Glutamatergic neuron (in vitro differentiated cells): Measurements from ENCODE around the gene ABHD1. TPM values are rescaled to one million over a fixed set of nuclear protein-coding genes. Genes with fewer than 3 reads are reported as not detected.
A peak's percentile ranks its signal among the peaks of the same experiment; 100 is the strongest.

Source experiments
- DNase-seq: peaks from one replicate; pipeline ENCODE4 v3.0.0; 2022
- H3K27ac Mint-ChIP-seq: one replicate; pipeline ENCODE4 v1.8.0; 2020; ENCODE audit warnings: mild to moderate bottlenecking, mixed read lengths, inconsistent platforms; ENCODE audit not compliant: unreplicated experiment
- H3K27me3 Mint-ChIP-seq: one replicate; pipeline ENCODE4 v1.8.0; 2020; ENCODE audit warnings: mild to moderate bottlenecking, moderate library complexity, mixed read lengths, inconsistent platforms; ENCODE audit not compliant: unreplicated experiment
- H3K36me3 Mint-ChIP-seq: one replicate; pipeline ENCODE4 v1.8.0; 2020; ENCODE audit warnings: mild to moderate bottlenecking, mixed read lengths, inconsistent platforms; ENCODE audit not compliant: unreplicated experiment
- H3K4me1 Mint-ChIP-seq: one replicate; pipeline ENCODE4 v1.8.0; 2020; ENCODE audit warnings: mild to moderate bottlenecking, low read depth, mixed read lengths, inconsistent platforms; ENCODE audit not compliant: unreplicated experiment
- H3K4me3 Mint-ChIP-seq: one replicate; pipeline ENCODE4 v1.8.0; 2020; ENCODE audit warnings: mild to moderate bottlenecking, mixed read lengths, inconsistent platforms; ENCODE audit not compliant: unreplicated experiment
- H3K9me3 Mint-ChIP-seq: one replicate; pipeline ENCODE4 v1.8.0; 2020; ENCODE audit warnings: mild to moderate bottlenecking, moderate library complexity, mixed read lengths, inconsistent platforms; ENCODE audit not compliant: unreplicated experiment
- total RNA-seq: library from RNA; stranded (reverse); fragmentation: NEBNext Ultra II Directional; extraction: Animal tissue kit (Norgen Biotek cat#: 25700); gene quantifications from one replicate; pipeline ENCODE4 v1.2.1, GENCODE V29; 2021; ENCODE audit not compliant: unreplicated experiment
- TF ChIP-seq, protein P1 (sequence below): fragments of 200-600 bp; sonication (generic); IDR thresholded peaks from one replicate; pipeline ENCODE4 v1.5.0; 2021; ENCODE audit not compliant: partially characterized antibody, unreplicated experiment

The ABHD1 gene
- total RNA-seq, 1 donor from 2014 or later: not detected

DNA sequence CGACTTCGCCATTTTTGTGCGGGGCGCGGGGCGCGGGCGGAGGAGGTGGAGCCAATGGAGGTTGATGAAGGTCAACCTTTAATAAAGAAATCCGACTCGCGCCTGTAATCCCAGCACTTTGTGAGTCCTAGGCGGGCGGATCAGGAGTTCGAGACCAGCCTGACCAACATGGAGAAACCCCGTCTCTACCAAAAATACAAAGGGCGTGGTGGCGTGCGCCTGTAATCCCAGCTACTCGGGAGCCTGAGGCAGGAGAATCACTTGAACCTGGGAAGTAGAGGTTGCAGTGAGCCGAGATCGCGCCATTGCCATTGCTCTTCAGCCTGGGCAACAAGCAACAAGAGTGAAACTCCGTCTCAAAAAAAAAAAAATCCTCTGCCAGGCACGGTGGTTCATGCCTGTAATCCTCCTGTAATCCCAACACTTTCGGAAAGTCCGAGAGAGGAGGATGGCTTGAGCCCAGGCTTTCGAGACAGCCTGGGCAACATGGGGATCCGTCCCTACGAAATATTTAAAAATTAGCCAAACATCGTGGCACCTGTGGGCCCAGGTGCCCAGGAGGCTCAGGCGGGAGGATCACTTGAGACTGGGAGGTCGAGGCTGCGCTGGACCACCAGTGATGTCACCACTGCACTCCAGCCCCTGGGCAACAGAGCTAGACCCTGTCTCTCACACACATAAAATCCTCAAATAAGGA is 11.3 kb downstream of the ABHD1 start:
- Mint-ChIP-seq H3K4me3 (peak overlapping the region; percentile 90), H3K4me1 (peaks cover 8% of the 10 kb centered on the region), H3K36me3 (no peaks in the 10 kb centered on the region), H3K27ac (peak overlapping the region; percentile 38), H3K27me3 (peaks cover 14% of the 10 kb centered on the region), H3K9me3 (peaks cover 11% of the 10 kb centered on the region)
- TF ChIP-seq, protein P1, sequence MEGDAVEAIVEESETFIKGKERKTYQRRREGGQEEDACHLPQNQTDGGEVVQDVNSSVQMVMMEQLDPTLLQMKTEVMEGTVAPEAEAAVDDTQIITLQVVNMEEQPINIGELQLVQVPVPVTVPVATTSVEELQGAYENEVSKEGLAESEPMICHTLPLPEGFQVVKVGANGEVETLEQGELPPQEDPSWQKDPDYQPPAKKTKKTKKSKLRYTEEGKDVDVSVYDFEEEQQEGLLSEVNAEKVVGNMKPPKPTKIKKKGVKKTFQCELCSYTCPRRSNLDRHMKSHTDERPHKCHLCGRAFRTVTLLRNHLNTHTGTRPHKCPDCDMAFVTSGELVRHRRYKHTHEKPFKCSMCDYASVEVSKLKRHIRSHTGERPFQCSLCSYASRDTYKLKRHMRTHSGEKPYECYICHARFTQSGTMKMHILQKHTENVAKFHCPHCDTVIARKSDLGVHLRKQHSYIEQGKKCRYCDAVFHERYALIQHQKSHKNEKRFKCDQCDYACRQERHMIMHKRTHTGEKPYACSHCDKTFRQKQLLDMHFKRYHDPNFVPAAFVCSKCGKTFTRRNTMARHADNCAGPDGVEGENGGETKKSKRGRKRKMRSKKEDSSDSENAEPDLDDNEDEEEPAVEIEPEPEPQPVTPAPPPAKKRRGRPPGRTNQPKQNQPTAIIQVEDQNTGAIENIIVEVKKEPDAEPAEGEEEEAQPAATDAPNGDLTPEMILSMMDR: no peak
- DNase-seq: no peak

DNA sequence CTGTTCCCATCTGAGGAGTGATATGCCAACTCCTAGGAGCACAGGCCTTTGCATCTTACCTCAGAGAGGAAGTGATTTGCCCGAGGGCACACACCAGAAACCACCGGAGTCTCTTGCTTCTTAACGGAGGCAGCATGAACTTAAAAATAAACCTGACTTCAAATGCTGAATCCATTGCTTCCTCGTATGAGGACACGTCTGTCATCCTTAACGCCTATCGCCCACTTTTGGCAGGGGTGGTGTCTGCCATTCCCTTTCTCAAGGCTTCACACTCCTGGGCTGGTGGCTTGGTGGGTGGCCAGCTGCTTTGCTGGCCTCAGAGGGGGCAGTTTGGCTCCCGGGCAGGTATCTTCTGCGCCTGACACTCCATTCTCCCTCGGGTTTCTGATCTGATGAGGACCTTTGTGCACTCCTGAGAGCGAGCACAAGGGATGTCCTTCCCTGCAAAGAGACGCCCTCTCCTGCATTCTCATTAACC is 11.9 kb downstream of the ABHD1 start:
- peaks cover 12% of the 10 kb centered on the region for H3K27me3 Mint-ChIP-seq
- no peak for DNase-seq
- H3K9me3 Mint-ChIP-seq: peaks cover 12% of the 10 kb centered on the region
- TF ChIP-seq, protein P1: no peak
- H3K4me1 Mint-ChIP-seq: peaks cover 8% of the 10 kb centered on the region
- H3K36me3 Mint-ChIP-seq: no peaks in the 10 kb centered on the region
- peak overlapping the region; percentile 34 for H3K4me3 Mint-ChIP-seq
- H3K27ac Mint-ChIP-seq: peak overlapping the region; percentile 28

DNA sequence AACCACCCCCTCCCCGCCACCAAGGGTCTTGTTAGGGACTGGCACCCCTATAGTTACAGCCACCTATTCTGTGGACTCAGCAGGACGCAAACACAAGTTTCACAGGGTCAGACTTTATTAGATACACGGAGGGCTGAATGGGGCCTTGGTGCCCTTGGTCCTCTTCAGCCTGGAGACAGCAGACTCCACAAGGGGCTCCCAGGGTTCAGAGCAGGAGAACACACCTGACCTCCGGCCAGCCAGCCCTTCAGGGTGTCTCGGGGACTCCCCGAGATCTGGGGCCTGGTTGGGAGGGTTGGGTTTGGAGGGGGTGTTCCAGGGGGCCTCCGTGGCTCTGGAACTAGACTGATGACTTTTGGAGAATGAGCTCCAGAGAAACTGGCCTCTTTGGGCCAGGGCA is 13.1 kb downstream of the ABHD1 start:
- TF ChIP-seq, protein P1: no peak

DNA sequence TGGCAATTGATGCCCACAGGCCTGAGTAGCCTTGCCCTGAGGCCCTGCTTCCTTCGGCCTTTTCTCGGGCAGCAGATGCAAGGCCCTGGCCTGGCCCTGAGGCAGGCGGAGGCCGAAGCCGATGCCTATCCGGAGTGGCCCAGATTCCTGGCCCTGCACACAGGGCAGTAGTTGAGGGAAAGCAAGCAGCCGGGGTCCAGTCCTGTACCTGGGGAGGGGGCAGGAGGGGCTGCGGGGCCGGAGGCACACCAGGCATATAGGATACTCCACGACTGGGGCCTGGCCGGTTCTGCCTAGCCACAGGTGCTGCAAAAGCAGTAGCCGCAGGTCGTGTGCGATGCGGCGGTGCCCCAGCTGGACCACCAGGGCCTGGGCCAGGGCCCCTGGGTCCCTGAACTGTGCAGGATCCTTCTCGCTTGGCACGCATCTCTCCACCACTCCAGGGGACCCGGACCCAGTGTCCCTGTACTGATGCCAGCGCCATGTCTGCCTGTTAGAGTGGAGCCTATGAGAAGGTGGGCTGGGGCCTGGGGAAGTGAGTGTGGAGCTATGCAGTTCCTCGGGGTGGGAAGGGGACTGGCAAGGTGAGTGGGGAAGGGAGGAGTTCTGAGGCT is 13.8 kb downstream of the ABHD1 start:
- DNase-seq: no peak
- Mint-ChIP-seq H3K4me1 (peaks cover 8% of the 10 kb centered on the region), H3K27me3 (peaks cover 12% of the 10 kb centered on the region), H3K9me3 (peaks cover 12% of the 10 kb centered on the region), H3K27ac (no peak overlapping the region), H3K4me3 (no peak overlapping the region), H3K36me3 (no peaks in the 10 kb centered on the region)
- TF ChIP-seq, protein P1: no peak

More for the DNA sequence above, 13.1 kb downstream of the ABHD1 start:
- DNase-seq: no peak
- Mint-ChIP-seq H3K36me3 (no peaks in the 10 kb centered on the region), H3K27ac (no peak overlapping the region), H3K9me3 (peaks cover 12% of the 10 kb centered on the region), H3K27me3 (peaks cover 12% of the 10 kb centered on the region), H3K4me3 (no peak overlapping the region), H3K4me1 (peaks cover 8% of the 10 kb centered on the region)

DNA sequence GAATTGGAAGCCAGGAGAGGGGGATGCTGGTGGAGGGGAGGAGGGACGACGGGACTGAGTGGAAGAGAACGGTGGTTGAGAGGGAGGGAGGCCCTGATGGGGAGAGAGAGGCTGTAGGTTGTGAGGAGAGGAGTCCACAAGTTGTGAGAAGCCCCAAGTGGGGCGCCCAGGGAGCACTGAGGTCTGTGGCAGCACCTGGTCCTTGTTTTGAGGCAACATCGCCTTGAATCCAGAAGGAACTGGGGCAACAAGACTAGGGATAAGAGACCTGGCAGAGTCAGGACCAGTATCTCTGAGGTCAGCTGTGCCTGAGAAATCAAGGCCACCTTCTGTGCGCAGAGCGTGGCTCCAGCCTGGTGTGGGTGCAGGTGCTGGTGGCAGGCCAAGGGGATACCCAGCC is 14.5 kb downstream of the ABHD1 start:
- Mint-ChIP-seq H3K27ac (no peak overlapping the region), H3K9me3 (peaks cover 12% of the 10 kb centered on the region), H3K36me3 (no peaks in the 10 kb centered on the region), H3K4me1 (peaks cover 5% of the 10 kb centered on the region), H3K4me3 (no peak overlapping the region), H3K27me3 (peaks cover 11% of the 10 kb centered on the region)
- DNase-seq: no peak
- TF ChIP-seq, protein P1: no peak
